NOMO-1 treated with DMSO at 0.1 percent for 48 hours (cell line): Measurements from ENCODE around the gene CCDC33.
"Not testable (repeated sequence)": the region's sequence is repeated elsewhere in the genome, so short reads cannot be mapped to it uniquely, and the experiment has no call there.

Experiments
- DNase-seq: peaks from one replicate; lab custom pipeline; 2025; ENCODE audit not compliant: unreplicated experiment; lab: John Stamatoyannopoulos, UW

The CCDC33 gene

GRCh38 chr15:74332611-74333010 is 96.5 kb downstream of the CCDC33 start:
- no peak for DNase-seq

- DNase-seq, result no peak
These were observed 97.0 kb downstream of the CCDC33 start for GRCh38 chr15:74333093-74333492.

- no peak for DNase-seq
These were observed 97.5 kb downstream of the CCDC33 start for GRCh38 chr15:74333662-74334061.

- DNase-seq, result no peak
These were observed 98.0 kb downstream of the CCDC33 start for GRCh38 chr15:74334127-74334526.

GRCh38 chr15:74335396-74335795 is 99.3 kb downstream of the CCDC33 start:
- no peak for DNase-seq

- no peak for DNase-seq
These were observed 100.2 kb downstream of the CCDC33 start for GRCh38 chr15:74336061-74337005.

- DNase-seq, result no peak
These were observed 101.0 kb downstream of the CCDC33 start for GRCh38 chr15:74337146-74337545.

- no peak for DNase-seq
These were observed 101.6 kb downstream of the CCDC33 start for GRCh38 chr15:74337607-74338211.

GRCh38 chr15:74338676-74339075 is 102.5 kb downstream of the CCDC33 start:
- no peak for DNase-seq

GRCh38 chr15:74339371-74339770 is 103.2 kb downstream of the CCDC33 start:
- DNase-seq, result no peak

GRCh38 chr15:74340150-74340549 is 104.0 kb downstream of the CCDC33 start:
- peak; percentile 59 for DNase-seq

- DNase-seq, result no peak
These were observed 107.1 kb downstream of the CCDC33 start for GRCh38 chr15:74343127-74343796.

GRCh38 chr15:74343797-74344127 is 107.6 kb downstream of the CCDC33 start:
- DNase-seq, result no peak

GRCh38 chr15:74345051-74345450 is 108.9 kb downstream of the CCDC33 start:
- no peak for DNase-seq

GRCh38 chr15:74347757-74348250 is 111.7 kb downstream of the CCDC33 start:
- DNase-seq, result no peak

GRCh38 chr15:74349241-74349778 is 113.2 kb downstream of the CCDC33 start:
- DNase-seq, result no peak

- peak; percentile 18 for DNase-seq
These were observed 114.5 kb downstream of the CCDC33 start for GRCh38 chr15:74350295-74351275.

- no peak for DNase-seq
These were observed 115.5 kb downstream of the CCDC33 start for GRCh38 chr15:74351670-74352069.

GRCh38 chr15:74352393-74352910 is 116.3 kb downstream of the CCDC33 start:
- DNase-seq, result no peak

GRCh38 chr15:74353992-74354391 is 117.9 kb downstream of the CCDC33 start:
- not testable (repeated sequence) for DNase-seq
